GM12874 (cell line): ENCODE measurements around the gene FSTL5.

Source experiments
- TF ChIP-seq, protein P1 (sequence below): IDR thresholded peaks from 2 replicates; pipeline ENCODE4 v1.5.1; 2011; ENCODE audit warnings: low read depth, mild to moderate bottlenecking, control low read depth, low read length, moderate library complexity; ENCODE audit not compliant: insufficient read depth

Gene FSTL5

DNA sequence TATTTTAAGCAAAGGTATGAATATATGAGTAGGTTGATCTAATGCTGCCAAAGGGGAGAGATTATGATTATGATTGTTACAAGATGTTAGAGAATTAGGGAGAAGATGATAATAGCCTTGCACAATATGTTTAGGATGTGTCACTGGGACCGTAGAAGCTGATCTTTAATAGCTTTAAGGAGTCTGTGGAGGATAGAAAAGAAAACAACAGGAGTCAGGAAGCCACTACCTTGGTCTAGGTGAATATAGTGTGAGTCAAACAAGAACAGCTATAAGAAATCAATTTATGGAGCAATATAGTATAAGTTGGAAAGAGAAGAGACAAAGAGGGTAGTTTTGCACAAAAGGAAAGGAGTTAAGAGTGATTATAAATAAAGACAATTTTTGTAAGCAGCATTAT lies 232.7 kb downstream of the FSTL5 start:
- TF ChIP-seq, protein P1, sequence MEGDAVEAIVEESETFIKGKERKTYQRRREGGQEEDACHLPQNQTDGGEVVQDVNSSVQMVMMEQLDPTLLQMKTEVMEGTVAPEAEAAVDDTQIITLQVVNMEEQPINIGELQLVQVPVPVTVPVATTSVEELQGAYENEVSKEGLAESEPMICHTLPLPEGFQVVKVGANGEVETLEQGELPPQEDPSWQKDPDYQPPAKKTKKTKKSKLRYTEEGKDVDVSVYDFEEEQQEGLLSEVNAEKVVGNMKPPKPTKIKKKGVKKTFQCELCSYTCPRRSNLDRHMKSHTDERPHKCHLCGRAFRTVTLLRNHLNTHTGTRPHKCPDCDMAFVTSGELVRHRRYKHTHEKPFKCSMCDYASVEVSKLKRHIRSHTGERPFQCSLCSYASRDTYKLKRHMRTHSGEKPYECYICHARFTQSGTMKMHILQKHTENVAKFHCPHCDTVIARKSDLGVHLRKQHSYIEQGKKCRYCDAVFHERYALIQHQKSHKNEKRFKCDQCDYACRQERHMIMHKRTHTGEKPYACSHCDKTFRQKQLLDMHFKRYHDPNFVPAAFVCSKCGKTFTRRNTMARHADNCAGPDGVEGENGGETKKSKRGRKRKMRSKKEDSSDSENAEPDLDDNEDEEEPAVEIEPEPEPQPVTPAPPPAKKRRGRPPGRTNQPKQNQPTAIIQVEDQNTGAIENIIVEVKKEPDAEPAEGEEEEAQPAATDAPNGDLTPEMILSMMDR: no peak

DNA sequence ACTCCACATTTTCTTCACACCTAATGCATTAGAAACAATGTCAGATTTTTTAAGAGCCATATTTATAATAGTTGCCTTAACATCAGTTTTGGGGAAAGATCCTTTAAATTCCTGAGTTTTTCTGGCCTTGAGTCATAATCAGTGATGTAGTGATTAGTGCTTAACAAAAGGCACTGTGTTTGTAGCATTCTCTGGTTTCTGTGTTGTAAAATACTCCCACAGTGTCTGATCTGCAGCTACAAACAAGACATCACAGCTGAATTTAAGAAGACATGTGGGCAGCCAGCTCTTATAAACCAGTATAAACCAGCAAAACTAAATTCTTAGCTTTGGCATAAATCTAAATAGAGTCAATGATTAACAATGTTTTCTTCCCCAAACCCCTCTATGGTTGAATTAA lies 233.8 kb downstream of the FSTL5 start:
- TF ChIP-seq, protein P1: no peak

DNA sequence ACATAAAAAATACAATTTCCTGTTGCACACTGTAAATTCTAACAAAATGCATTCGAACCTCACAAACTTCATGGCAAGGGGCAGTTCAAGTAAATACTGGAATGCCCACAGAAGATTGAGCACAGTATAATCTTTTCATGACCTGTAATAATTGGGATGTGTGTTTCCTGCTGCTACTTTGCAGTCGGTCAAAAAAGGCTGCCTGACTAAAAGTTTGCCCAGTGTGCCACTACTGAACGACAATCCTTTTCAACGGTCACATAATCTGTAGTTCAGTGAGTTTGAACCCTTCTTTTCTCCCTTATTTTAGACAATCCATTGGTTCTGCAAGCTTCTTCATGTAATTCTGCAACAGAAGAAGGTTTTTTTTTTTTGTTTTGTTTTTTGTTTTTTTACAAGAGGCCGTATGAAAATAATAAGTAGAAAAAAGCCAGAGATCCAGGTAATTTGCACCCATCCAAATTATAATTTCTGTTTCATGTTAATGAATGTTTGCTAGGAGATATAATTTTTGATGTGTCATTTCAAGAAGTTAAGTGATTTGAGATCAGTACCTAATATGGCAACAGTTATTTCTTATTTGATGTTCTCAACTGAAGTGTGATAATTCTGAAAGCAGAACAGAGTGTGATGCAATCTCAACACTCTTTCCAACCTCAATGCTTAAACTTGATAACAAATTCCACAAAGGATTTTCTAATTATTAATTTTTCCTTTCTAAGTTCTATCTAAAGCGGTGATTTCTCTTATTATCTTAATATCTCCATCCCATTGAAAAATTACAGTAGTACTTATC lies 237.6 kb downstream of the FSTL5 start:
- TF ChIP-seq, protein P1: no peak

DNA sequence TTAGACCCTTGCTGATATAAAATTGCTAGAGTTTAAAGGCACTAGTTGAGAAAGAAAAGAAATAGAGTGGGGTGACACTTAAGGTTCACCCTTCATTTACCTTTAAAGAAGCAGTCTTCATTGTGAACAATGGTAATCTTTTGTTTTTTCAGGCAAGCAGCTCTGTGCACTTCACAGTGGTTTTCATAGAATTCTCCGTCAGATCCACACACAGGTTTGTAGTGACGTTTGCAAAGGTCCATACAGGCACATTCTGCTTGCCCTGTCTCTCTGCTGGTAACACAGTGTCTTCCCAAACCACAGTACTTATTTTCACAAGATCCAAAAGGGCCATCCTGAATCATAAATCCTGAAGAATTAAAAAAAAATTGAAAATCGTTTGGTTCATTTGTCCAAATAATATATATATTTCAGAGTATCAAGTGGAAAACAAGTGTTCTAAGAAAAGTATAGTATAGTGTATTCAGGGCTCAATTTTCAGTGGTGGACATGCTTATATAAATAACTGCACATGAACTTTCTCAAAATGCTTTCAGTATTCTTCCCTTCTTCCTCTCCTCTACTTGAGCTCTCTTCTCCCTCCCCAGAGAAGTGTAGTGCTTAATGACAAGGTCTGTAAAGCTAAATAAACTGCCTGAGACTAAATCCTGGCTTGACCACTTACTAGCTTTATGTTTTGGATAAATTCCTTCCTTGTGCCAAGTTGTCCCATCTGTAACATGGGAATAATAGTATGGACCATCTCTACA lies 243.3 kb downstream of the FSTL5 start:
- TF ChIP-seq, protein P1: no peak

DNA sequence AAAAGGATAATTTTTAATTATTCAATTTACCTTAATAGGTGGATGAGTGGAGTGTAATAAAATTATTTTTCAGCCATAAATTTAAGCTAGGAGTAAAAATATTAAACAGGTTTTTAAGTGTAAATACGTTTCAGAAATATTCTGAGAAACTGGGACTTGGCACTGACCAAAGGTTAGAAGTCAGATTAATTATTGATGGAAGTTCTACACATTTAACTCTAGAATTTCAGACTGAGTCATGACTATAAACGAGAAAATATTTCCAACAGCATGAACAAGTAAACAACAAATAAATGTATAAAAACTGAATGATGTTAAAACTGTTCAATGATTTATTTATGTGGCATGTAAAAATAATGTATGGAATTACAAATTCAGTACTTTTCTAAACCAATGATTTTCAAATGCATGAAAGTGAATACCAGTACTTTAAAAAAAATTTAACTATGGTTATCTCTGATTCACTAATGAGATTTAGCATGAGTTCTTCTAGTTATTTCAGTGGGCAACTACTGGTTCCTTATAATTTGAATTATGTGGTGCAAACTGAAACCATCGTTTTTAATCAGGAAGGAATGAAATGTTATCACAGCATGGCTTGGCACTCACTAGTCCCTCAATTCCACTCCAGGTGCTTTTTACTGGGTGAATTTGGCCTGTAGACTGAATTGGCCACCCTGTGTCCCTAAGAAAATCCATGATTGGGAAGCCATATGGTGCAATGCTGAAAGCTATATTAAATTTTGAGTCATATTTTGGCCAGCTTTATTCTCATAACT lies 244.2 kb downstream of the FSTL5 start:
- TF ChIP-seq, protein P1: no peak

DNA sequence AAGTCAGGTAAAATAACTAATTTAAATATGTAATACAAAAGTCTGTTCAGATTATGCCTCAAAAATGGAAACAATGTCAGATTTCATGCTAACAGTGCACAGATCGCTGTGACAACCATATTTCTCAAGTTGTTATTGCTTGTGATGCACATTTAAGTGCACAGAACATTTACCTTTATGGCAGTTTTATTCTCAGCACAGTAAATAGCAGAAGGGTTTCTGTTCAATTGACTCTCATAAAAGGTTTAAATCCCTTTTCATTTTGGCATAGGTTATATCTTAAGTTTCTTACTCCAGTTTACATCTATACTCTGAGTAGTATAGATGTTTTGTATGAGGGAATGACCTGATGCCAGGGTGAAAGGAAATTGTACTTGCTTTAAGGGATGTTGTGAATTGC lies 247.8 kb downstream of the FSTL5 start:
- TF ChIP-seq, protein P1: no peak

DNA sequence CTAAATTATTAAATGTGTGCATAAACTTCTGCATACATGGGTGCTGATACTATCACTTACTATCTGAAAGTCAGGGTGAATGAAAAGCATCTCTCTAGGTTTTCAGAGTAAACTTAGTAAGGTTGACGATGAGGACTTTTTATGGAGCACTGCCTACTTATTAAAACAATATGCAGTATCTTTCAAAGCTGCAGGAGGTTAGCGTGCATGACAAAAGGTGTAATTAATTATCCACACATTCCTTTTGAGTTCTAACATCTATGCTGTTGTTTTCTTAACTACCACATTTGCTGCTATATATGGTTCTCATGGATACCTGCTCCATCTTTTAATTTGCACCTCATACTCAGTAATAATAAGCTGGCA lies 256.2 kb downstream of the FSTL5 start:
- TF ChIP-seq, protein P1: no peak
